ENCODE results near the gene CRAT. TPM values are rescaled to one million over a fixed set of nuclear protein-coding genes. Genes with fewer than 3 reads are reported as not detected.
A peak's percentile ranks its signal among the peaks of the same experiment; 100 is the strongest.

Gene CRAT
- total RNA-seq, 2 experiments from 2014 or later: 14.1 to 17.6 TPM

DNA sequence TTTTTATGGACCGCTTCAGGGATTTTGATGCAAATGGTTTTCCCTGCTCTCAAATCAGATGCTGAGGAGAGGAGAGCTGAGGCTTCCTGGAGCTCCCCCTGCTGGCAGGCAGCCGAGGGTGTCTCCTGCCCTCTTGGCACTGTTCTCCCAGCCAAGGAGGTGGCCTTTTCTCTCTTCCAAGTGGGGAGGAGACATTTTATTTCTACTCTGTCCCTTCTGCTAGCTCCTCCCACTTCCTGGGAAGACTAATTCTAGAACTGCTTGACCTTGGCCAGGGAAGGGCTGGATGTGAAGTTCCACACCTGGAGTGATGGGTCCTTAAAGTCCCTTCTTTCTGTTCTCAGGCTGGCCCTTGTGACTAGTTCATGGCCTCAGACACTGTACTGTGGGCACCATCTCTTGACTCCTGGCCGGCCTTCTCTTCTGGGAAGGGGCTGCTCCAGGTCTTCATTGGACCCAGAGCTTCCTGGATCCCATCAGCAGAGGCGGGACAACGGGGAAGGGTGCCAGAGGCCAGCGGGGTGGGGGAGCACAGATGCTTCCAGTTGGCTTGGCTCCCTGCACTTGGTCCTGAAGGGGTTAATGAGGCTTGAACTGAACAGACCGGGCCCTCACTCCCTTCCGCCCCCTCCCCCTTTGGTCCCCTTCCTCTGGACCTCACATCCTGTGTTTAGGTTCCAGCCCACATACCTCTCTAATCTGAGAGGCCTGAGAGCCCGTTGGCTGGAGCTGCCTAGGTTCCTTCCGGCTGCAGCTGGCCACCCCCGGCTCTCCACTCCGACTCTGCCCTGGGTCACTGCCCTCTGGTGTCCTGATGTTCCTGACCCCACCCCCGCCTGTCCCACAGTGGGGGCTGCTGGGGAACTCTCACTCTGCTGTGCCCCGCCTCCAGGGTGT lies 32.7 kb upstream of the CRAT start:
- H3K9me3 Mint-ChIP-seq (ENCODE audit: low read depth): no peaks in the 10 kb centered on the region
- no peaks in the 10 kb centered on the region for H3K27me3 Mint-ChIP-seq
- H3K36me3 Mint-ChIP-seq: peaks cover 10% of the 10 kb centered on the region
- peak overlapping the region; percentile 39 for H3K27ac Mint-ChIP-seq
- ATAC-seq (peak; percentile 26), DNase-seq (peak; percentile 81)
- H3K4me1 Mint-ChIP-seq: peaks cover 45% of the 10 kb centered on the region
- CTCF ChIA-PET: interaction anchor here (0.5 to 14.9 kb wide), 43 partner anchors 9 to 1062 kb away, joined by 3 to 254 read pairs (median 4); partner anchors contain the start of genes C9orf50, CRAT, IER5L and NTMT1
- H3K4me3 Mint-ChIP-seq: no peak overlapping the region

DNA sequence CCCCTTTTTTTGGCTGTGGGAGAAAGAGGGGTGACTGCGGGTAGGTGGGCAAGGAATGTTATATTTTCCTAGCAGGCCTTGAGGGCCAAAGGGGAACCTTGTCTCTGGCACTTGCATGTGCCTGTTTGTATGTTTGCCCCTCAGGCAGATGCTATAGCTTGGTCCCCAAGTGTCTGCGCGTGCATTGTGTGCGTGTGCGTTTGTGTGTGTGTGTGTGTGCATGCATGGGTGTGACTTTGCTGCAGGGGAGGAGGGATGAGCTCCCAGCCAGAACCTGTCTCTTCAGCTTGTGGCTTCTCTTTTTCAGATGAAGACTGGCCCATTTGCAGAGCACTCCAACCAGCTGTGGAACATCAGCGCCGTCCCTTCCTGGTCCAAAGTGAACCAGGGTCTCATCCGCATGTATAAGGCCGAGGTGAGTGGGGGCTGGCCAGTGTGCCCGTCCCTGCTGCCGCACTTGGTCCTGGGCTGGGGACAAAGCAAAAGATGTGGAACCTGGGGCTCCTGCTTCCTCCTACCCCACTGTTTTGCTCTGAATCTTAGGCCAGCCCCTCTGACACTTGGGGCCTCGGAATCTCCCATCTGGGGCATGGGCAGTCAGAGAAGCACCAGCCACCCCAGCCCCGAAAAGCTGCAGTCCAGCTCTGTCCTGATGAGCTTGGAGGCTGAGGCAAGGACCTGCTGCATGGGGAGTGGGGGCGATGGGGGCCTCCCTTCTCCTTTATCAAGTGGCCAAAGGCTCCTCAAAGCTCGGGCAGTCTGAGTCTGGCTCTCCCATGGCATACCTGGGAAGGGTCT lies 31.7 kb upstream of the CRAT start:
- peaks cover 12% of the 10 kb centered on the region for H3K36me3 Mint-ChIP-seq
- peak overlapping the region; percentile 97 for H3K27ac Mint-ChIP-seq
- no peaks in the 10 kb centered on the region for H3K27me3 Mint-ChIP-seq
- H3K4me3 Mint-ChIP-seq: no peak overlapping the region
- DNase-seq (no peak), ATAC-seq (no peak)
- H3K4me1 Mint-ChIP-seq: peaks cover 45% of the 10 kb centered on the region
- CTCF ChIA-PET: interaction anchor here (0.5 to 14.9 kb wide), 42 partner anchors 10 to 1063 kb away, joined by 3 to 254 read pairs (median 4); partner anchors contain the start of genes C9orf50, CRAT, IER5L and NTMT1
- no peaks in the 10 kb centered on the region for H3K9me3 Mint-ChIP-seq (ENCODE audit: low read depth)

- no peaks in the 10 kb centered on the region for H3K27me3 Mint-ChIP-seq
- ATAC-seq: peak; percentile 10
- peak overlapping the region; percentile 75 for H3K4me3 Mint-ChIP-seq
- peak; percentile 71 for DNase-seq
- CTCF ChIA-PET: interaction anchor here (1.1 to 14.9 kb wide), 12 partner anchors 11 to 481 kb away, joined by 3 to 254 read pairs (median 18); partner anchors contain the start of genes C9orf50, IER5L and NTMT1
- H3K4me1 Mint-ChIP-seq: peaks cover 45% of the 10 kb centered on the region
- H3K36me3 Mint-ChIP-seq: peaks cover 13% of the 10 kb centered on the region
- peak overlapping the region; percentile 97 for H3K27ac Mint-ChIP-seq
- H3K9me3 Mint-ChIP-seq (ENCODE audit: low read depth): no peaks in the 10 kb centered on the region
Observed at GRCh38 chr9:129141066-129142041, 30.8 kb upstream of the CRAT start.

DNA sequence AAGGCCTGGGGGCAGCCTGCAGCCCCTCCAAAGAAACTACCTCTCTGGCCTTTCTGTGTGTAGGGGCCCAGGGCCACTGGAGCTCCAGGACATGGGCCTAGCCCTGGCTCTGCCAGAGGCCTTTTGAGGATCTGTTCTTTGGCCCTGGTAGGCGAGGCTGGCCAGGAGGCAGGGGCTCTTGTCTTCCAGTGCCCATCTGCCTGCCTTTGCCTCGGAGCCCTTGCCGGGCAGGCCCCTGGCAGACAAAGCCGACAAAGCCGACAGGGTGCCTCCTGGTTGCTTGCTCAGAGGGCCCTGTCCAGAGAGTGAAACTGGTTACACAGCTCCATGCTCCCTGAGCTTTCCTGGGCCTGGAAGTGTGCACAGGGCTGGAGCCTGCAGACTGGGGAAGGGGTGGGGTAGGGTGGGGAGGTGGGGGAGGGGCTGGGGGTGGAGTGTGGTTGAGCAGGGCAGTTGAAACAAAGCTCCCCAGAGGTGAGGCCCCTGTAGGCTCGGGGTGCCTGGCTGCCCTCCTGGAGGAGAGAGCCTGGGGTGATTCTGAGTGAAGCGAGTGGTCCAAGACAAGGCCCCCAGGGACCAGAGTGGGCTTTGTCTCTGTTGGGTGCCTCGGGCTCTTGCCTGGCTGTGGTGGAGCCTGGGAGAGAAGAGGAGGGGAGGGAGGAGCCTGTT lies 29.9 kb upstream of the CRAT start:
- Mint-ChIP-seq H3K9me3 (ENCODE audit: low read depth) (no peaks in the 10 kb centered on the region), H3K36me3 (peaks cover 13% of the 10 kb centered on the region), H3K27ac (peak overlapping the region; percentile 97), H3K27me3 (no peaks in the 10 kb centered on the region), H3K4me3 (peak overlapping the region; percentile 75), H3K4me1 (peaks cover 45% of the 10 kb centered on the region)
- CTCF ChIA-PET: interaction anchor here (0.6 to 14.9 kb wide), 24 partner anchors 12 to 1226 kb away, joined by 3 to 254 read pairs (median 5); partner anchors contain the start of genes C9orf50, IER5L, NTMT1 and PTPA
- ATAC-seq: peak; percentile 40
- peak; percentile 60 for DNase-seq

DNA sequence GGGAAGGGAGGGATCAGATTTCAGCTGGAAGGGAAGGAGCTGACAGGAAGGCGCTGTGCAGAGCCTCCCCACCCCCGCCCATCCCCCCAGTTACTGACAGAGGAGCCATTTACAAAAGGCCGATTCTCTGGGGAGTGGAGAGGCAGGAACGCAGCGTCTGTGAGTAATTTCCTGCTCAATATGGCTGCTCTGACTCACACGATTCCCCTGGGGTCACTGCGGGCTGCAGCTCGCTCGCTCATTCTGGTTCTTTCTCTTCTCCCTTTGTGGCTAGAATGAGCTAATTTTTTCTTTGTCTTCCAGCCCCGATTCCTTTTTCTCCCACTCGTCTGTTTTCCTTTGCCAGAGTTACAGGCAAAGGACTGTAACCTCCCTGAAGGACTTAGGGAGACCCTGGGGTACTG lies 29.4 kb upstream of the CRAT start:
- Mint-ChIP-seq H3K4me3 (peak overlapping the region; percentile 75), H3K36me3 (peaks cover 15% of the 10 kb centered on the region), H3K9me3 (ENCODE audit: low read depth) (no peaks in the 10 kb centered on the region), H3K27me3 (no peaks in the 10 kb centered on the region), H3K27ac (peak overlapping the region; percentile 97), H3K4me1 (peaks cover 45% of the 10 kb centered on the region)
- CTCF ChIA-PET: interaction anchor here (0.6 to 14.9 kb wide), 23 partner anchors 12 to 1227 kb away, joined by 3 to 254 read pairs (median 5); partner anchors contain the start of genes C9orf50, IER5L, NTMT1 and PTPA
- ATAC-seq: peak; percentile 86
- peak; percentile 93 for DNase-seq

GRCh38 chr9:129139233-129139992 lies 28.8 kb upstream of the CRAT start:
- H3K27me3 Mint-ChIP-seq: no peaks in the 10 kb centered on the region
- H3K36me3 Mint-ChIP-seq: peaks cover 15% of the 10 kb centered on the region
- no peaks in the 10 kb centered on the region for H3K9me3 Mint-ChIP-seq (ENCODE audit: low read depth)
- DNase-seq (peak; percentile 85), ATAC-seq (peak; percentile 49)
- H3K4me3 Mint-ChIP-seq: peak overlapping the region; percentile 75
- H3K4me1 Mint-ChIP-seq: peaks cover 45% of the 10 kb centered on the region
- H3K27ac Mint-ChIP-seq: peak overlapping the region; percentile 97
- CTCF ChIA-PET: interaction anchor here (0.6 to 14.9 kb wide), 37 partner anchors 12 to 1227 kb away, joined by 3 to 254 read pairs (median 4); partner anchors contain the start of genes C9orf50, IER5L, NTMT1 and PTPA

DNA sequence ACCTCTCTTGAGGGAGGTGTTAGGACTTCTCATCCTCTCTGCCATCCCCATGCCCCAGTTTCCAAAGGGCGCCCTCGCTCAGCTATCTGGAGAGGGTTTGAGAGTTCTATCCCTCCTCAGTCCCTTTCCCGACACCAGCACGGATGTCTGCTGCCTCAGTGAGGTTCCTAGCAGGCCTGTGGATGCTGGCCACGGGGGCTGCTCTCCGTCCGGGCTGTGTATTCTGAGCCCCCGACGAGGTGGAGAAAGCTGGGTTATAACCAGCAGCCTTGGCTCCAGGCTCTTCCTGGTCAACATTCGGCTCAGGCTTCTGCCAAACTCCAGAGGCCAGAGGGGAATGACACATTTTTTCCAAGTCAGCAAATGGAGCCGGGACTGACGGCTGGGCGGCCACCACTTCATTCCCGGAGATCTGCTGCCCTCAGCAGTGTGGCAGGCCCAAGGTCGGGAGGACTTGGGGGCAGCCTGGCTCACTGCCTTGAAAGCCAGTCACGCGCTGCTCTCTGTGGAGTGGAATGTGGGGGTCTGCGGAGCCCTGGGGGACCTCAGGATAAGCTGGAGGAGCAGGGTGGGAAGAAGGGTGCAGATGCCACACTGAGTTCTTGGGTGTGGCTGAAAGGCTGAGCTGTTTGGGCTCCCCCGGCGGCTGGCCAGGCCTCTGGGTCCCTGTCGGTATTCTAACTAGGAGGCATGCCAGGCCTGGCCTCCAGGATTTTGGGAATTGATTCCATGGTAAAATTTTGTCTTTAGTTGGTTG lies 28.1 kb upstream of the CRAT start:
- peaks cover 11% of the 10 kb centered on the region for H3K36me3 Mint-ChIP-seq
- DNase-seq: no peak
- H3K9me3 Mint-ChIP-seq (ENCODE audit: low read depth): no peaks in the 10 kb centered on the region
- ATAC-seq: no peak
- H3K27me3 Mint-ChIP-seq: no peaks in the 10 kb centered on the region
- peaks cover 40% of the 10 kb centered on the region for H3K4me1 Mint-ChIP-seq
- H3K27ac Mint-ChIP-seq: peak overlapping the region; percentile 97
- CTCF ChIA-PET: interaction anchor here (0.6 to 14.9 kb wide), 29 partner anchors 11 to 645 kb away, joined by 3 to 254 read pairs (median 4); partner anchors contain the start of genes C9orf50, IER5L, NTMT1 and PTPA
- H3K4me3 Mint-ChIP-seq: peak overlapping the region; percentile 75

GRCh38 chr9:129138144-129138462 lies 27.5 kb upstream of the CRAT start:
- no peak overlapping the region for H3K27ac Mint-ChIP-seq
- peaks cover 38% of the 10 kb centered on the region for H3K4me1 Mint-ChIP-seq
- DNase-seq (no peak), ATAC-seq (no peak)
- H3K36me3 Mint-ChIP-seq: peaks cover 14% of the 10 kb centered on the region
- CTCF ChIA-PET: interaction anchor here (0.8 to 14.9 kb wide), 16 partner anchors 10 to 645 kb away, joined by 3 to 254 read pairs (median 6); partner anchors contain the start of genes C9orf50, IER5L and NTMT1
- no peak overlapping the region for H3K4me3 Mint-ChIP-seq
- H3K27me3 Mint-ChIP-seq: no peaks in the 10 kb centered on the region
- no peaks in the 10 kb centered on the region for H3K9me3 Mint-ChIP-seq (ENCODE audit: low read depth)

DNA sequence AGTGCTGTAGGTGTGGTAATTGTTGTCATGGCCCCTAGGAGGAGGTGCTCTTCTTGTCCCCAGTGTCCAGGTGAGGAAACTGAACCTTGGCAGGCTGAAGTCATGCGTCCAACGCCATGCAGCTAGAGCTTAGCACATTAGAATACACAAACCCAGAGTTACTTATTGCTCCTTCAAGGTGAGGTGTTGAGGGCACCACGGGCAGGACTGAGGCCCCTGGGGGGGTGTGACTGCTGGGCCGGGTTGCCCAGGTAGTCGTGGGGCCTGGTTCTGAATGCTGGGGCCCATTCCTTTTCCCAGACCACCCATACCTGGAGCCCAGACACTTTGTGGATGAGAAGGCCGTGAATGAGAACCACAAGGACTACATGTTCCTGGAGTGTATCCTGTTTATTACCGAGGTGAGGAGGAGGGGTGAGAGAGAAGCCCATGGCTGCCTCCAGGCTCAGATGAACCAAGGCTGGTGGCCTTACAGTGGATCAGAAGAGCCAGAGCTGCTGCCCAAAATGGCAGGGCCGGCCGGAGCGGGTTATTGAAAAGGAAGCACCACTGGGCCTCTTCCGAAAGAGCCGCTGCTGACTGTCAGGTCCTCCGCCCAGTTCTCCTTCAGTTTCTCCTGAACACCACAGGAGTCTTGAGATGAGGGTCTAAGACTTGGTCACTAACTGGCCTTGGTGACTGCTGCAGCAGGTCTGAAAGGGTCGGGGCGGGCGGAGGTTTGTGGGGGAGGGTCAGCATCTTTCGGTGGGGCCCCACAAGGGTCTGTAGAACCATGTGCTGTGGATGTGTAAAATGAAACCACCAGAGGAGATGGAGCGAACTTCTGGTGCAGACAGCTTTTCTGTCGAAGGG lies 26.9 kb upstream of the CRAT start:
- H3K27ac Mint-ChIP-seq: no peak overlapping the region
- CTCF ChIA-PET: interaction anchor here (1.2 to 14.9 kb wide), 9 partner anchors 10 to 485 kb away, joined by 3 to 254 read pairs (median 8); partner anchors contain the start of genes C9orf50, IER5L and NTMT1
- H3K9me3 Mint-ChIP-seq (ENCODE audit: low read depth): no peaks in the 10 kb centered on the region
- no peak overlapping the region for H3K4me3 Mint-ChIP-seq
- no peak for ATAC-seq
- no peaks in the 10 kb centered on the region for H3K27me3 Mint-ChIP-seq
- peaks cover 12% of the 10 kb centered on the region for H3K36me3 Mint-ChIP-seq
- H3K4me1 Mint-ChIP-seq: peaks cover 32% of the 10 kb centered on the region
- DNase-seq: no peak
